GM23248 (cell line): ENCODE measurements around the gene LRRN2.

Experiments
- EZH2 ChIP-seq: fragments of 200-600 bp; sonication (generic); IDR thresholded peaks from 2 replicates; pipeline ENCODE4 v1.6.1; 2018; ENCODE audit warnings: antibody characterized with exemption, mild to moderate bottlenecking; ENCODE audit not compliant: insufficient read depth, poor library complexity, severe bottlenecking
- EZH2phosphoT487 ChIP-seq: fragments of 200-600 bp; sonication (generic); IDR thresholded peaks from 2 replicates; pipeline ENCODE4 v1.6.1; 2018; ENCODE audit warnings: antibody characterized with exemption, moderate library complexity, mild to moderate bottlenecking, low read depth; ENCODE audit not compliant: insufficient read depth

DNA sequence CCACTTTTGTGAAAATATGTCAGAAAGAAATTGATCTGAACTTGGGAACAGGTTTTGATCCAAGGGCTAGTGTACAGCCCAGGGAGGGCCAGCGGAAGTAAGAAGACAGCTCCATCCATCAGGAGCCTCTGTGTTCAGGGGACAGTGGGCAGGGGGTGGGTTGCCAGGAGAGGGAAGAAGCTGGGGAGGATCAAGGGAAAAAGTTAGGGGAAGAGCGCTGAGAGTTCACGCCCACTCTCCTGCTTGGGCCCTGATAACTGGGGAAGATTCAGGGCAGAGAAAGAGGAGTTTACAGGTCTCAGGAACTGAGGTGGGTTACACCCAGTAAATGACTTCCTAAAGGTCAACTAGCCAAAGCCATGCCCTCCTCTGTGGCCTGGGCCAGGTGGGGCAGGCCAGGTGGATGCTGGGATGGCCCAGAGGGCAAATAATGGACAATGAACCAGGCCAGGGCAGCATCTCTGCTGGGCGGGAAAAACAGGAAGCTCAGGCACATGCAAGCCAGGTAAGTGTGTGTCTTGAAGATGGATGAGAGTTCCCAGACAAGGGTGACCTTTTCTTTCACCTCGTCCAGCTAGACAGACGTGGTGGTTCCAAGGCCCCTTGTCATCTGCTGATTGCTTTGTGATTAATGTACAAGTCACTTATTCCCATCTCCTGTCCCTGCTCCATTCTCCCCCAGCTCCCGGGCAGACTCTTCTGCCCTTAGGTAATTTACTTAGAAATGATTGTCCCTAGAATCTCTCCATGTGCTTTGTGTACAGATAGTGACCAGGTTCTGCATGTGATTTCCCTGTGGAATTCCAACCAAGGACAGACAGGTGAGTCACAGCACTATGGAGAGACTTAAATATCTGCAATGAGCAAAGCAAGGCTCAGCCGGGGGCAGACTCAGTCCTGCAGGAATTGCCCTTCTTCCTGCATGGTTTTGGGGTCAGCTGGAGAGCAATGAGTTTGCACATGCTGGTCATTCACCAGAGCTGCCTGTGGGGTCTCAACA, 112.3 kb downstream of the LRRN2 start:
- no peak for TF ChIP-seq EZH2phosphoT487
- TF ChIP-seq EZH2: no peak
